SH-SY5Y (cell line): ENCODE results near the gene ARHGEF16.

ENCODE experiments used
- GATA2 ChIP-seq: IDR thresholded peaks from 2 replicates; pipeline ENCODE4 v1.6.1; 2011; ENCODE audit warnings: mild to moderate bottlenecking, low read depth, low read length
- GATA3 ChIP-seq: IDR thresholded peaks from 2 replicates; pipeline ENCODE4 v1.6.1; 2011; ENCODE audit warnings: low read depth, mild to moderate bottlenecking, low read length, moderate library complexity

DNA sequence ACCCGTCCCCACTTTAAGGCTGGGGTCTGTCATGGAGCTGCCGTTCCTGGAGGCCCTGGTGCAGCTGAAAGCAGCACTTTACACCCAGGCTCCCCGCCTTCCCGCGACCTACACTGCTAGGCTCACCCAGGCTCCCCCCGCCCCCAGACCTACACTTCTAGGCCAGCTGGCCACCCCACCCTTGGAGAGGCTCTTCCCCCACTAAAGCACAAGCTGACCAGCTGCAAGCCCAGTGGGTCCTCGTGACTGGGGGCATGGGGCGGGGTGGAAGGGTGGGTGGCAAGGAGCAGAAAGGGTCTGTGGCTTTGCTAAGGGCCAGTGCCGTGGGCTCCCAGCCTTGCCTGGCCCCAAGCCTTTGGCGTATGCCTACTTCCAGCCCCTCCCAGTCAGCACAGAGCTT is 9.7 kb upstream of the ARHGEF16 start:
- TF ChIP-seq GATA3 (no peak), GATA2 (no peak)
